GM19099 (cell line): ENCODE measurements around the gene MYO1A.

Experiments used
- POLR2A ChIP-seq: IDR thresholded peaks from 3 replicates; pipeline ENCODE4 v1.6.1; 2011; ENCODE audit warnings: low read depth; ENCODE audit not compliant: insufficient read length; ENCODE audit errors: extremely low read depth

Gene MYO1A

DNA sequence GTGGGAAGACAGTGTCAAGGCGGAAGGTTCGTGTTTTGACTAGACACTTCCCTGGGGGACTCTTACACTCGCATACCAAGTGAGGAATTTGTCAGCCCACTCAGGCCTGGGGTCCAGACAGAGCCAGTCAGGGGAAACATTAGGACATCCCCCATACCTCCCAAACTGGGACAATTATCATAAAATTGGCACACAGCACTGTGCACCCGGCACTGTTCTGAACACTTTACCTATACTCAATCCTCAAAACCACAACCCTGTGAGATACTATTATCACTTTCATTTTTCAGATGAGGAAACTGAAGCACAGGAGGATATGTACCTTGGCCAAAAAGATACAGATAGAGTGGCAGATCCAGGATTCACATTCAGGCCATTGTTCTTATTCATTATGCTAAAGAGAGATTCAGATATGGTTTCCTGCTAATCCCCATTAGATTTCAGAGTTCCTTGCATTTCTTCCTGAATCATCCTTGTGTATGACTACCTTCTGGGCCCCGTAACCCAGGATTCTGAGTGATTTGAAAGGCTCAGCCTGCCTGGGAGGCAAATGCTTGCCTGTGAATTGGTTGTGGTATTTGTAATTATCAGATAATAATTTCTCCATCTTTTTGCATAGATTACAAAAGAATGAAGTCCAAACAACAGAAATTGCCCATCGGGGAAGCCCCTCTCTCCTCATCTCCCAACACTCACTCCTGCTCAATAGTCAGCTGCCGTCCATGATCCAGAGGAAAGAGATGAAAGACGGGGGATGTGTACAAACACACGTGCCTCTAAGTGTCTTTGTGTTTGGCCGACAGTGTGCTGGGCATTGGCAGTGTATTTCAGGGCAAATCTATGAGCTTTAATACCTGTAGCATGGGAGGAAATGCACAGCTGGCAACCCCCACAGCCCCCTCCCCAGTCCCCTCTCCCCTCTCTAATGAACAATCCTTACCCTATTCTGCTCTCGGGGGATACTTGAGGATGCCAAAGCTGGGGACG lies 38.2 kb downstream of the MYO1A start:
- TF ChIP-seq POLR2A, result no peak

DNA sequence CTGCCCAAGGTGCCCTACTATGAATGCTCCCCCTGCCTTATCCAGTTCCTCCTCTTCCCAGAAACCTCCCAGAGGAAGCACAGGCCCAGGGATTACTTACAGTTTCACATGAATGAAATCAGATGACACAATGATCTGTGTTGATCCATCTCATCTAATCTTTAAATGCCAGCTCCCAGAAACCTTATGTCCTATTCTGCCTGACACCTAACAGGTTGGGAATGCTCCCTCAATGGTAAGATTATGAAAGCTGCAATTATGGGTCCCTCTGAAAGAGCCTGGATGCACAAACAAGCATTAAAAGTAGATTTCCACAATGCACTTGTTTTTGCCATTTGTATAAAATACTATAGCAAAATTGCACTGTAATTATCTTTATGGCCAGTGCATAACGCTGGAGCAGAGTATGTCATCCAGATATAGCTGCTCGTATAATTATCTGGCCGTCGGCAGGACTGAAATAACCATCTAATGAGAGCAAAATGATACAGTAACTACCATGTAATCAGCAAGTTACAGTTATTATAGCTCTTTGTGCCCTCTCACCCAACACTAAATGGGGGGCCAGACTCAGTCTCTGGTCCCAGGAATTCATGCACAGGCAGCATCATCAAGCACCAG lies 39.2 kb downstream of the MYO1A start:
- TF ChIP-seq POLR2A, result no peak

DNA sequence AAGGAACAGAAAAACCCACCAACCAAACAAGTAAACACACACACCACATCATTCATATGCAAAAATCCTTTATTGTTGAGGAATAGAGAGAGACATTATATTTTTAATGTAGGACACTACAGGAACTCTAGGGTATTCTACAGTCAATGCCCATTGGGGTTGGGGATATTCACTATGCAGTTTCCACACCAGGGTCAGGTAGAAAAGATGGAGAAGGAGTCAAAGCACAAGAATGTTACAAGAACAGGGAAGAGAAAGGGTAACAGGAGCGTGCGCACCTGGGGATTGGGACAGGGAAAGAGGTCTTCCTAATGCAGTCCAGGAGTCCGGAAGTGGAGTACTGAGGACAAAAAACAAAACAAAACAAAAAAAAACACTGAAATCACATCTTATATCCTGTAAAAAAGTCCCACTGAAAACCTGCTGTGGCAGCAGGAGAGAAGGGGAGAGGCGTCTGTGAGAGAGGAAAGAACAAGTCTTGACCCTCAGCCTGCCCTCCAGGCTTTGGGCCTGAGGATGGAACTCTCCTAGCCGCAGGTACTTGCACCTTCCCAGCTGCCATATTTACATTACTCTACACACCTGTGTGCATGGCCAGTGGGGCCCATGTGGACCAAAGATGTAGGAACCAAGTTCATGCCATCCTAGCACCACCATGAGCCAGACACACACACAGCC lies 39.8 kb downstream of the MYO1A start:
- TF ChIP-seq POLR2A, result no peak

DNA sequence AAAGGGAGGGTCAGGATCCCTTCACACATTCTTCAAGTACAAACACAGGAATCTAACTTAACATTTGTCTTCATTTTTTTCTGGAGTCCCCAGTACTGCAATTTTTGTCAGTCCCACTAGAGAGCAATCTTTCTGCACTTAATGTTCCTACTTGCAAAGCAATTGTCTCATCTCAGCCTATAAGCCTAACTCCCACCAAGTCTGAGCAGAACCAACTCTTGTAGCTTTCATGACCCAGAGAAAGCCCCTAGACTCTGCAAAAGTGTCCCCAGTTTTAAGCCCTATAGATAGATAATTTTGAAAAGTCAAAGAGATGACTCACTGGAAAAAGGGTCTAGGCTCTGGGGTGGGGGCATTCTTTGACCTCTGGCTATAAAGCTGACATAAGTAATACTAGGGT lies 41.8 kb downstream of the MYO1A start:
- TF ChIP-seq POLR2A, result no peak

DNA sequence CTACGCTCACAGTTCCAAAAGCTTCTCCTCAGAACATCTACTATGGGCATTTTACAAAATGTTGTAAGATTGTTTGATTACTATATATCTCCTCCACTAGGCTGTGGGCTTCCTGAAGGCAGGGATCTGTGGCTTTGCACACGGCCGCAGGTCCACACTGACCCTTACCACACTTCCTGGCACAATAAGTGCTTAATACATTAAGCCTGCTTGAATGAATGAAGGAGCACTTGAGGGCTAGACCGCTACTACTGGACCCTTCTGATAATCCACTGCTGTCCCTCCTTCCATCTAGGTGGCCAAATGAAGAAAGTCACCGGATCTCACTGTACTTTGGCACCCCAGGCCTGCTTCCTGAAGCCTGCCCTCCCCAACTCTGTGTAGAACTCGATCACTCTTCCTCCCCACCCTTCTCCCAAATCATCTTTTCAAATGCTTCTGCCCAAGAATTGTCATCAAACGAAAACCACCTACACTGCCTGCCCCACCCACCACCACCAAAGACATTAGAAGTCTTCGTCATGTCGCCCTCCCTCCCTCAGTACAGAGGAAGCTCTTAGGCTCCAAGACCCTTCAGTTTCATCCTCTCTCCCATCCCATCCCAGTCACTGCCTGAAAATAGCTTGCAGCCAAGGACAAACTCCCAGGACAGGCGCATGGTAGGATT lies 43.0 kb downstream of the MYO1A start:
- TF ChIP-seq POLR2A, result no peak

DNA sequence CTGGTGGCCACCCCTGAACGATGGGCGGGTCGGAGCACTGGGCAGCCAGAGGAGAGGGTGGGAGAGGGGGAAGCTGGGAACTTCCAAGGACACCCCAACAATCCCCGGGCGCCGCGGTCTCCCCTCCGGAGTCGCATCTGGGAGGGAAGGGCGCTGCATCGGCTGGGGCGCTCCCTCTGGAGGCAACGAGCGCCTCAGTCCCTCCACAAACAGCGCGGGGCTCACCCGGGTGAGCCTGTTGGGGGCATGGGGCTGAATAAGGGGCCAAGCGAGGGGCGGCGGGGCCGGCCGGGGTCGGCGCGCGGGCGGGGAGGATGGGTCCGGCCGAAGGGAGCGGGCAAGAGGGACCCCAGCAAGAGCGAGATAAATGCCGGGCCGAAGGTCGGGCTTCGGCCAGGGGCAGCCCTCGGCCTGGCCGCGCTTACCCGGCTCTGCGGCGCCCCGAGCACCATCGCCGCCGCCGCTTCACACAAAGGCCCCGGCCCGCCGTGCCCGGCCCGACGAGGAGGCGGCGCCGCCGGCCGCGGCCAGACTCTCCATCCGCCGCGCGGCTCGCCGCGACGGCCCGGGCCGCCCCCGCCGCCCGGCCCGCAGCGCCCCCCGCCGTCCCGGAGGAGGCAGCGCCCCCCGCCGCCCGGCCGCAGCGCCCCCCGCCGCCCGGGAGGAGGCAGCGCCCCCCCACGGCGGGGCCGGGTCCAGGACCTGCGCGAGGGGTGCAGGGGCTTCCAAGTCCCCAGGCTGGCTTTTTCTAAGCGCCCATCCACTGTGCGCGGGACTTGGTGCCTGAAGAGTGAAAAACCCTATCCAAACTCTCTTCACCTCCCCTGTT lies 43.7 kb downstream of the MYO1A start, which contains the start of gene ZBTB39:
TSS of gene ZBTB39 (minus strand) at position 567 of the 829 bp plus-strand sequence. CDS start 1,629 bp downstream, outside the sequence.
- peak; percentile 80 for TF ChIP-seq POLR2A

DNA sequence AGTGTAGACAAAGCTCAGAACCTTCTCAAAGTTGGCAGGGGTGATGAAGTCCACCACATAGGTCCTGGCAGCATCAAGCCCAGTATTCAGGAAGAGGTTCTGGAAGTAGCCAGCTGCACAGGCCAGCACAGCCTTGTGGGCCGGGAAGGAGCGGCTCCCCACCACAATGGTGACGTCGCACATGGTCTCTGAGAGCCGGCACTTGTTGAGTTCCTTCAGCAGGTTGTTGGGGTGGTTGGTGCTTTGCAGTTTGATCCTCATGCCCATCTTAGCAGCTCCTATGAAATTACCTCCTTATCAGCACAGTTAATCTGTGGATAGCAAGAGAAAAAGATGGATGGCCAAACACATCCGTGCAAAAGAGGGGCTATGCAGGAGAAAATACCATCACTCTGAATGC lies 45.3 kb downstream of the MYO1A start:
- TF ChIP-seq POLR2A, result no peak

DNA sequence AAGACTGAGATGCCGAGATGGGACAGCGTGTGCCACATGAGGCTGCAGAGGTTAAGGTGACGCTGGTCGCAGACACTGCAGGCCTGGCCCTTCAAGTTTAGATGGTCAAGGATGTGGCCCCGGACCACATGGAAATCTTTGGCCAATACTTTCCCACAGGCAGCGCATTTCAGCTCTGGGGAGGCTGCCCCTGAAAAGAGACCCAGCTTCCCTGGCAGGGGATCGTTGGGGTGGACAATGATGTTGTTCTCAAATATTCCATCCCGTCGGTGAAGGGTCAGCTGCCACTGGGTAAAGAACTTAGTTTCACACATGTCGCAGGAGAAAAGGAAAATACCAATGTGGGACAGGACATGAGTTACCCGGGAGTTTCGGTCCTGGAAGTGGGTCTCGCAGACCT lies 46.5 kb downstream of the MYO1A start:
- no peak for TF ChIP-seq POLR2A

DNA sequence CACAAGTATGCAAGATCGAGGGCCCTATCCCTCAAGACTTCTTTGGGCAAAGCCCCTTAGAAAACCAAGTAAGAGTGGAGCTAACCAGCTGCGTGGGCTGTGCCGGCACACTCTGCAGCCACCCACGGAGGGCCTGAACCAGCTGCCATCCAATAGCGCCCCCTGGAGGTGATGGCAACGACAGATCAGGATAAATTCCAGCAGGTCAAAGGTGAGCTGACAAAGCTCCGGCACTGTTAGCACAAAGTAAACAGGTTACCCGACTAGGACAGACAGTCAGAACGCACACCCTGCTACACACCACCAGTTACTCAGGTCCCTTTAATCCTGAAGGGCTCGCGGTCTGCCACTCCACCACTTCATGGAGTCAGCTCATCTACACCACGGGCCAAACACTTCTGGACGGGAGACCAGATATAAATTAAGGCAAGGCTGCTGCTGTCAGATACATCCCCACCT lies 48.5 kb downstream of the MYO1A start:
- no peak for TF ChIP-seq POLR2A

DNA sequence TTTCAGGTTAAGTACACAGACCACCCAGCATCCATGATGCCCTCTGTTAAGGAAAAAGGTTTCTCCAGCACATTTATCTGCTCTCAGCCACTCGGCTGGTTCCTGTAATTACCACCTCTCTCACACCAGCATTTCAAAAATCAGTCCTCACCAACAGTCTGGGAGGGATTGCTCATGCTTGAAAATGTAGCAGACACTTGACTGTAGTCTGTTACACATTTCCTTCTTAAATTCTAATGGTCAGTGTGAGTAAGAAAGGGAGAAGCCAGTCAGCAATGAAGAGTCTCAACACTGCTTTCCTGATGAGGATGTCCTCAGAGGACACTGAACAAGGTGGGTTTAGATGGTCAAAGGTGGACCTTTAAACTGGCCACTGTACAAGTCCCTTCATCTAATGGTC lies 49.5 kb downstream of the MYO1A start:
- no peak for TF ChIP-seq POLR2A

DNA sequence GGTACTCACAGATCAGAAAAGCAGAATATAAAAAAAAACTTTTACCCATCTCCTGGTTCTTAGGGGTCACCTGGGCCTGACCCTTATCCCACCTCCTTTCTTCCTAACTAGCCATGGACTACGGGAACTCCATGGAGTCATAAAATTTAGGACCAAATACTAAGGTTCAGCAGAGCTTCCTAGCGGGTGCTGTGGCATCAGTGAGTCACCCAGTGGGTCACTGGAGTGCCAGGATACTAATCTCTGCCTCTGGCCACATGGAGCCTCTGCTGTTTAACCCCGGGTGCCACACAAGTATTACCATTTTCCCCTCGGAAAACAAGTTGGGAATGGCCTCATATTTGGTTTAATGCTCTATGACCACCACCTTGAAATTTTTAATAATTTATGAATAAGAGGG lies 50.5 kb downstream of the MYO1A start:
- no peak for TF ChIP-seq POLR2A

DNA sequence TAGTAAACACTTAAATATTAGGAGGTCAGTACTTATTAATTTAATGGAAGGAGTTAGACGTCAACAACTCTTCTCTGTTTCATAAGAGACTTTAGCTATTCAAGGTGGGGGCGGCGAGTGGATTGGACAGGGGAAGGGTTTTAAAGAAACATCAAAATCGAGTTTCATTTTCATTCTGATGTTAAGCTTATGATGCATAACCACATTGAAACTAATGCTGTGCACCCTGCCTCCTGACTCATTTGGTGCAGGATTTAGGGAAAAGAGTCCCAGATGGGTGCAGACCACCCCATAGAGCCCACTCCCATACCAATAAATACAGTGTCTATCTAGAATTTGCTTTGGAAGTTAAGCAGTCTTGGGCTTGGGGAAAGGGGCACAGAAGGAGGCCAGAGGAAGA lies 50.9 kb downstream of the MYO1A start:
- TF ChIP-seq POLR2A, result no peak

DNA sequence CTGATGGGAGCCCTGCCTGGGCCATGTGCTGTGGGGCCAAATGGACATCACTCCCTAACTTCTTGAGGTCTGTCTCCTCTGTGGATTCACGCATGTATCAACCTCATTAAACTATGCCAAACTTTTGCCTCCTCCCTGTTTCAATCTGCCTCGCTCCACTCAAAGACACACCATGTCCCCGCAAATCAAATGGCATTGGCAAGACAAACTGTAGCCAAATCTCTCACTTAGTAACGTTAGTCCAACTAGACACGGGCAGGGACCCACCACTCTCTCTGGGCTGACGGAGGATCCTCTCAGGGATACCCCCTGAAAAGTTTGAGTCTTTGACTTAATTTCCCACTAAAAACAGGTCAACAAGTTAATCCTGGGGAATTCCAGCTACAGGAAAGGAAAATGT lies 51.6 kb downstream of the MYO1A start:
- no peak for TF ChIP-seq POLR2A

DNA sequence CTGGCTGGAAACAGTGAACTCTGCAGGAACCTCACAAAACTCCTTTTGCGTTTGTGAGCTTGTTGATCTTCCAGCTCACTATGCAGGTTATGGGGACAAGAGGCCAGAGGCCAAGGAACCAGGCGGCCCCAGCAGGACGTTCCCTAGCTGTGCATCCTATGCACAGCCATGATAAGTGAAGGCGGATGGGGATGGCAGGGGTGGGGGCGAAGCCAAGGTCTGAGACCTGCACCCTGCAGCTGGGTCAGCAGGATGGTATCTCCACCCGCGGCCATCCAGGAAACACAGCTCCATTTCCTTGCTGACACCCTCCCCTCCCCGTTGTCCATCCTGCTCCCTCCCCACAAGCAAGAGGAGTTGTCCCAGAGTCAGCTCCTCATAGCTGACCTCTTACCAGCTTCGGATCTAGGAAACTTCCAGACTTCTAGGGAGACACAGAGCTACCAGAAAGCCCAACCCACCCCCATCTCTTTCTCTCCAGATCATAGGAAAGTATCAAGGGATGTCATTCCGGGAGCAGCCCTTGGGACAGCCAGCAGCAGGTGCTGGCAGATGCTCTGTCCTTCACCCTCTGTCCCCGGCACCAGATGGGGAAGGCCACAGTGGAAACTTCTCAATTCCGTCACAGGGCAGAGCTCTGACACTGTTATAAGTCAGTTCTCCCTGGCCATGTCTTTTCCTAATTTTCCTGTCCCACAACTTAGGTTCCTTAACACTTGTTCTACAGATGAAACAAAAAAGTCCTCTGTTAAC lies 53.0 kb downstream of the MYO1A start:
- no peak for TF ChIP-seq POLR2A

DNA sequence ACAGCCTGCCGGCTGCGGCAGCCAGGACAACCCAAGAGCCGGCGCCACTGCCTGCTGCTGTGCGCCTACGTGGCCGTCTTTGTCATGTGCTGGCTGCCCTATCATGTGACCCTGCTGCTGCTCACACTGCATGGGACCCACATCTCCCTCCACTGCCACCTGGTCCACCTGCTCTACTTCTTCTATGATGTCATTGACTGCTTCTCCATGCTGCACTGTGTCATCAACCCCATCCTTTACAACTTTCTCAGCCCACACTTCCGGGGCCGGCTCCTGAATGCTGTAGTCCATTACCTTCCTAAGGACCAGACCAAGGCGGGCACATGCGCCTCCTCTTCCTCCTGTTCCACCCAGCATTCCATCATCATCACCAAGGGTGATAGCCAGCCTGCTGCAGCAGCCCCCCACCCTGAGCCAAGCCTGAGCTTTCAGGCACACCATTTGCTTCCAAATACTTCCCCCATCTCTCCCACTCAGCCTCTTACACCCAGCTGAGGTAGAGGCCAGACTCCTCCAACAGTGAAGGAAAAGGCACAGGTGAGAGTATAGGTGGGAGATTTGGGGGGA lies 53.9 kb downstream of the MYO1A start:
- TF ChIP-seq POLR2A, result no peak
